Bronchial epithelial cell (primary cell): Measurements from ENCODE around the gene EDNRA. TPM values are rescaled to one million over a fixed set of nuclear protein-coding genes. Genes with fewer than 3 reads are reported as not detected.

Experiments used
- DNase-seq: peaks from one replicate; pipeline ENCODE4 v3.0.0-alpha.2; 2010; ENCODE audit warnings: low read depth
- FAIRE-seq: peaks from 2 replicates; lab custom pipeline; 2011; peaks lifted over from hg19 to GRCh38; lab: Jason Lieb, UNC
- H3K27me3 ChIP-seq: 2 replicates; pipeline ENCODE4 v1.5.1; 2011; ENCODE audit warnings: low read length; ENCODE audit not compliant: control insufficient read depth, insufficient read depth
- H3K36me3 ChIP-seq: 2 replicates; pipeline ENCODE4 v1.5.1; 2011; ENCODE audit warnings: low read length; ENCODE audit not compliant: control insufficient read depth, insufficient read depth
- H3K4me3 ChIP-seq: 2 replicates; pipeline ENCODE4 v1.5.1; 2011; ENCODE audit warnings: mild to moderate bottlenecking, low read depth, low read length, control low read depth
- CTCF ChIP-seq: IDR thresholded peaks from 2 replicates; pipeline ENCODE4 v1.5.1; 2011; ENCODE audit warnings: mild to moderate bottlenecking, moderate library complexity, low read length, control low read depth, inconsistent platforms; ENCODE audit not compliant: insufficient read depth, severe bottlenecking
- total RNA-seq: library from RNA; depleted of rRNA; stranded (reverse); fragments of >200 nt; gene quantifications from 2 replicates; pipeline ENCODE4 v1.2.1, GENCODE V29; 2014

Gene EDNRA
- total RNA-seq, 1 donor from 2014 or later = 3.7 TPM

- no peaks in the 10 kb centered on the region for H3K36me3 ChIP-seq
- no peaks in the 10 kb centered on the region for H3K27me3 ChIP-seq
- H3K4me3 ChIP-seq = no peak overlapping the region
- FAIRE-seq (no peak), DNase-seq (no peak)
- no peak for TF ChIP-seq CTCF
Measured at GRCh38 chr4:147589586-147589985, 108.7 kb downstream of the EDNRA start.

- Histone ChIP-seq H3K4me3 (no peak overlapping the region), H3K27me3 (no peaks in the 10 kb centered on the region), H3K36me3 (no peaks in the 10 kb centered on the region)
- DNase-seq (peak; percentile 46), FAIRE-seq (no peak)
- peak; percentile 57 for TF ChIP-seq CTCF
Measured at GRCh38 chr4:147590249-147590920, 109.5 kb downstream of the EDNRA start.

GRCh38 chr4:147591106-147591505 lies 110.2 kb downstream of the EDNRA start:
- no peak for TF ChIP-seq CTCF

GRCh38 chr4:147594107-147594506 lies 113.2 kb downstream of the EDNRA start:
- H3K27me3 ChIP-seq = no peaks in the 10 kb centered on the region
- FAIRE-seq = no peak
- no peak for DNase-seq
- H3K4me3 ChIP-seq = no peak overlapping the region
- no peaks in the 10 kb centered on the region for H3K36me3 ChIP-seq
- TF ChIP-seq CTCF = no peak

More at GRCh38 chr4:147591106-147591505, 110.2 kb downstream of the EDNRA start:
- FAIRE-seq (no peak), DNase-seq (peak; percentile 41)
- Histone ChIP-seq H3K36me3 (no peaks in the 10 kb centered on the region), H3K4me3 (no peak overlapping the region), H3K27me3 (no peaks in the 10 kb centered on the region)

Other genes with a start within 250 kb of the EDNRA start
- 34.9 and 51.3 TPM in 2 replicates for gene TMEM184C, start 136.3 kb downstream of the EDNRA start, total RNA-seq
- 7.1 and 9.1 TPM in 2 replicates for gene PRMT9, start 203.1 kb downstream of the EDNRA start, total RNA-seq